H9 (cell line): ENCODE measurements around the gene ZNF446. TPM values are rescaled to one million over a fixed set of nuclear protein-coding genes. Genes with fewer than 3 reads are reported as not detected.

Experiments
- DNase-seq: peaks from one replicate; pipeline ENCODE4 v3.0.0-alpha.2; 2017
- H2AFZ ChIP-seq: one replicate; pipeline ENCODE4 v1.6.1; 2013; ENCODE audit warnings: mild to moderate bottlenecking, low read length, control low read depth, moderate library complexity
- H2AK5ac ChIP-seq: 2 replicates; pipeline ENCODE4 v1.6.1; 2013; ENCODE audit warnings: low read length, control low read depth, mixed read lengths; ENCODE audit not compliant: insufficient read length
- H2BK120ac ChIP-seq: one replicate; pipeline ENCODE4 v1.6.1; 2013; ENCODE audit warnings: low read depth, mild to moderate bottlenecking, low read length, control low read depth, inconsistent platforms; ENCODE audit not compliant: poor library complexity, severe bottlenecking
- H2BK12ac ChIP-seq: 2 replicates; pipeline ENCODE4 v1.6.1; 2013; ENCODE audit warnings: low read length, control low read depth, mixed read lengths, low read depth; ENCODE audit not compliant: insufficient read length
- H2BK15ac ChIP-seq: 2 replicates; pipeline ENCODE4 v1.6.1; 2013; ENCODE audit warnings: low read depth, low read length, control low read depth
- H2BK20ac ChIP-seq: one replicate; pipeline ENCODE4 v1.6.1; 2013; ENCODE audit warnings: low read depth, mild to moderate bottlenecking, low read length, control low read depth, inconsistent platforms; ENCODE audit not compliant: poor library complexity, severe bottlenecking
- H2BK5ac ChIP-seq: 2 replicates; pipeline ENCODE4 v1.6.1; 2013; ENCODE audit warnings: low read length, control low read depth, mixed read lengths; ENCODE audit not compliant: insufficient read length
- H3K14ac ChIP-seq: 2 replicates; pipeline ENCODE4 v1.6.1; 2013; ENCODE audit warnings: low read length, control low read depth; ENCODE audit not compliant: insufficient read depth
- H3K18ac ChIP-seq: 2 replicates; pipeline ENCODE4 v1.6.1; 2013; ENCODE audit warnings: low read depth, mild to moderate bottlenecking, mixed read lengths, low read length, control low read depth; ENCODE audit not compliant: insufficient read length
- H3K23ac ChIP-seq: 2 replicates; pipeline ENCODE4 v1.6.1; 2013; ENCODE audit warnings: low read length, control low read depth, mixed read lengths, low read depth; ENCODE audit not compliant: insufficient read length
- H3K23me2 ChIP-seq: 2 replicates; pipeline ENCODE4 v1.6.1; 2013; ENCODE audit warnings: low read depth, mild to moderate bottlenecking, mixed read lengths, low read length, control low read depth; ENCODE audit not compliant: insufficient read length, poor library complexity, severe bottlenecking
- H3K27ac ChIP-seq: 2 replicates; pipeline ENCODE4 v1.5.1; 2013; ENCODE audit warnings: low read length, control low read depth, mixed read lengths, low read depth; ENCODE audit not compliant: insufficient read length
- H3K27me3 ChIP-seq: 2 replicates; pipeline ENCODE4 v1.6.1; 2013; ENCODE audit warnings: low read length, control low read depth, inconsistent platforms; ENCODE audit not compliant: insufficient read depth
- H3K4ac ChIP-seq: 2 replicates; pipeline ENCODE4 v1.6.1; 2013; ENCODE audit warnings: low read depth, mild to moderate bottlenecking, control low read depth, inconsistent platforms, low read length, moderate library complexity
- H3K4me1 ChIP-seq: 2 replicates; pipeline ENCODE4 v1.6.1; 2013; ENCODE audit warnings: low read length, control low read depth, inconsistent platforms; ENCODE audit not compliant: insufficient read depth
- H3K4me2 ChIP-seq: 2 replicates; pipeline ENCODE4 v1.6.1; 2013; ENCODE audit warnings: low read length, control low read depth, mixed read lengths; ENCODE audit not compliant: insufficient read length, insufficient read depth
- H3K56ac ChIP-seq: 2 replicates; pipeline ENCODE4 v1.6.1; 2013; ENCODE audit warnings: low read depth, mild to moderate bottlenecking, mixed read lengths, low read length, control low read depth; ENCODE audit not compliant: insufficient read length
- H3K79me1 ChIP-seq: 2 replicates; pipeline ENCODE4 v1.6.1; 2013; ENCODE audit warnings: low read depth, mild to moderate bottlenecking, moderate library complexity, low read length, control low read depth, inconsistent platforms; ENCODE audit not compliant: insufficient read depth, poor library complexity, severe bottlenecking
- H3K79me2 ChIP-seq: 2 replicates; pipeline ENCODE4 v1.6.1; 2013; ENCODE audit warnings: low read length, control low read depth, inconsistent platforms; ENCODE audit not compliant: insufficient read depth
- H3K9ac ChIP-seq: 2 replicates; pipeline ENCODE4 v1.6.1; 2013; ENCODE audit warnings: low read length, control low read depth, mixed read lengths; ENCODE audit not compliant: insufficient read length; ENCODE audit errors: extremely low read depth
- H3K9me3 ChIP-seq: one replicate; pipeline ENCODE4 v1.6.1; 2013; ENCODE audit warnings: low read depth, low read length, inconsistent platforms; ENCODE audit not compliant: control insufficient read depth
- H3T11ph ChIP-seq: one replicate; pipeline ENCODE4 v1.6.1; 2013; ENCODE audit warnings: mild to moderate bottlenecking, low read length, control low read depth, inconsistent platforms
- H4K20me1 ChIP-seq: one replicate; pipeline ENCODE4 v1.6.1; 2013; ENCODE audit not compliant: control insufficient read depth, insufficient read length, insufficient read depth
- H4K5ac ChIP-seq: 2 replicates; pipeline ENCODE4 v1.6.1; 2013; ENCODE audit warnings: low read depth, mild to moderate bottlenecking, mixed read lengths, low read length, control low read depth; ENCODE audit not compliant: insufficient read length
- H4K8ac ChIP-seq: replicated peaks from 2 replicates; pipeline ENCODE4 v1.6.1; 2013; ENCODE audit warnings: low read length, control low read depth, mixed read lengths, low read depth; ENCODE audit not compliant: insufficient read length
- H4K91ac ChIP-seq: 2 replicates; pipeline ENCODE4 v1.6.1; 2013; ENCODE audit warnings: low read depth, mild to moderate bottlenecking, moderate library complexity, mixed read lengths, low read length, control low read depth; ENCODE audit not compliant: insufficient read length
- H3K27ac Mint-ChIP-seq, 3 experiments: 2 replicates in 2 of 3; 3 replicates in 1 of 3; pipeline ENCODE4 v1.8.0; 2020 to 2021; ENCODE audit warnings: mixed read lengths in 3 of 3, mild to moderate bottlenecking in 1 of 3, moderate library complexity in 1 of 3
- H3K27me3 Mint-ChIP-seq: 2 replicates; pipeline ENCODE4 v1.8.0; 2021; ENCODE audit warnings: low read depth, mild to moderate bottlenecking, moderate library complexity, mixed read lengths
- H3K36me3 Mint-ChIP-seq, 3 experiments: 2 replicates in 2 of 3; 3 replicates in 1 of 3; pipeline ENCODE4 v1.8.0; 2020 to 2021; ENCODE audit warnings: low read depth in 3 of 3, mixed read lengths in 3 of 3; ENCODE audit not compliant: insufficient read depth in 1 of 3
- H3K4me1 Mint-ChIP-seq, 2 experiments: 2 replicates each; pipeline ENCODE4 v1.8.0; 2020; ENCODE audit warnings: mixed read lengths in 2 of 2
- H3K4me3 Mint-ChIP-seq, 2 experiments: 2 replicates in 1 of 2; 3 replicates in 1 of 2; pipeline ENCODE4 v1.8.0; 2020 to 2021; ENCODE audit warnings: mild to moderate bottlenecking in 2 of 2, mixed read lengths in 2 of 2, moderate library complexity in 1 of 2
- H3K9me3 Mint-ChIP-seq, 2 experiments: 2 replicates in 1 of 2; 3 replicates in 1 of 2; pipeline ENCODE4 v1.8.0; 2020; ENCODE audit warnings: mild to moderate bottlenecking in 2 of 2, mixed read lengths in 2 of 2, moderate library complexity in 1 of 2
- WGBS: extraction: QIAGEN DNeasy Blood & Tissue Kit; methylation state at CpG from one replicate; pipeline ENCODE4 v1.1.7; 2013; ENCODE audit warnings: missing lambda C conversion rate, low lambda C conversion rate, mixed read lengths; ENCODE audit not compliant: insufficient read length; ENCODE audit errors: extremely low coverage; 5-methylcytosine and 5-hydroxymethylcytosine counted together
- total RNA-seq: library from RNA; stranded (reverse); gene quantifications from 2 replicates; pipeline ENCODE4 v1.2.1, GENCODE V29; 2021
- TF ChIP-seq, protein P1 (sequence below): fragments of 200-600 bp; sonication (generic); conservative IDR thresholded peaks from 3 replicates; pipeline ENCODE4 v1.8.0; 2021; ENCODE audit warnings: antibody characterized with exemption, mild to moderate bottlenecking

ZNF446 gene
- total RNA-seq, 1 experiment from 2014 or later = 7.6 TPM

DNA sequence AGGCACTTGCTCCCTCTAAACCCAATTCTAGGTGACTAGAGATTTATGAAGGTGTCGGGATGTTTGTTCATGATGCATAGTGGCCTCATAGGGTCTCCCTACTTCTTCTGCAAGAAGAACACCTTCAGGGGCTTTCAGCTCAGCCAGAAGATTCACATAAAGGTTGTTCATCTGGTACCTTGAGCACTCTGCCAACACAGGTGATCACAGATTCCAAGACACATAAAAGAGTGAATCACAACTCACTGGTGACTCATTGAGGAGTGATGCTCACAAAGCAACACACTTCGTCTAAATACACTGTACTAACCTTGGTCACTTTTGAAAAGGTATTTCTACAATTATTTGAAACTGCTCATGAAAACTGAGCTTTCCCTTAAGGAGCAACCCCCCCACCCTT lies 16.1 kb upstream of the ZNF446 start:
- Histone ChIP-seq H3T11ph (no peak overlapping the region), H2BK120ac (no peak overlapping the region), H2BK20ac (no peak overlapping the region), H3K14ac (no peak overlapping the region), H3K23ac (no peak overlapping the region), H4K8ac (no peak overlapping the region), H3K27me3 (no peaks in the 10 kb centered on the region), H4K91ac (no peak overlapping the region), H4K20me1 (no peaks in the 10 kb centered on the region), H3K9ac (no peak overlapping the region), H2BK5ac (no peak overlapping the region), H3K4me1 (no peaks in the 10 kb centered on the region), H2BK15ac (no peak overlapping the region), H3K27ac (no peak overlapping the region), H2AK5ac (no peak overlapping the region), H3K56ac (no peak overlapping the region), H3K4me2 (no peak overlapping the region), H3K9me3 (no peaks in the 10 kb centered on the region), H2BK12ac (no peak overlapping the region), H3K18ac (no peak overlapping the region), H4K5ac (no peak overlapping the region), H3K79me2 (no peaks in the 10 kb centered on the region), H3K23me2 (no peaks in the 10 kb centered on the region), H3K4ac (no peak overlapping the region), H2AFZ (no peak overlapping the region), H3K79me1 (no peaks in the 10 kb centered on the region)
- no peaks in the 10 kb centered on the region; the same call in 1 of the 2 replicates for H3K27me3 Mint-ChIP-seq
- TF ChIP-seq, protein P1, sequence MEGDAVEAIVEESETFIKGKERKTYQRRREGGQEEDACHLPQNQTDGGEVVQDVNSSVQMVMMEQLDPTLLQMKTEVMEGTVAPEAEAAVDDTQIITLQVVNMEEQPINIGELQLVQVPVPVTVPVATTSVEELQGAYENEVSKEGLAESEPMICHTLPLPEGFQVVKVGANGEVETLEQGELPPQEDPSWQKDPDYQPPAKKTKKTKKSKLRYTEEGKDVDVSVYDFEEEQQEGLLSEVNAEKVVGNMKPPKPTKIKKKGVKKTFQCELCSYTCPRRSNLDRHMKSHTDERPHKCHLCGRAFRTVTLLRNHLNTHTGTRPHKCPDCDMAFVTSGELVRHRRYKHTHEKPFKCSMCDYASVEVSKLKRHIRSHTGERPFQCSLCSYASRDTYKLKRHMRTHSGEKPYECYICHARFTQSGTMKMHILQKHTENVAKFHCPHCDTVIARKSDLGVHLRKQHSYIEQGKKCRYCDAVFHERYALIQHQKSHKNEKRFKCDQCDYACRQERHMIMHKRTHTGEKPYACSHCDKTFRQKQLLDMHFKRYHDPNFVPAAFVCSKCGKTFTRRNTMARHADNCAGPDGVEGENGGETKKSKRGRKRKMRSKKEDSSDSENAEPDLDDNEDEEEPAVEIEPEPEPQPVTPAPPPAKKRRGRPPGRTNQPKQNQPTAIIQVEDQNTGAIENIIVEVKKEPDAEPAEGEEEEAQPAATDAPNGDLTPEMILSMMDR = no peak
- no peak for DNase-seq
- peaks cover 5% of the 10 kb centered on the region in 2 experiments for H3K4me1 Mint-ChIP-seq
- no peak overlapping the region for H3K4me3 Mint-ChIP-seq
- no peaks in the 10 kb centered on the region for H3K9me3 Mint-ChIP-seq
- no peak overlapping the region for H3K27ac Mint-ChIP-seq
- H3K36me3 Mint-ChIP-seq = peaks cover 0 to 9% (median 5%) of the 10 kb centered on the region in 3 experiments; a peak in 3 of 7 replicates
- no CpG with 5 or more reads among the region's 2 CpGs for WGBS
